SW480 (cell line): Measurements from ENCODE around the gene PRDM16.
"Not testable (repeated sequence)": the region's sequence is repeated elsewhere in the genome, so short reads cannot be mapped to it uniquely, and the experiment has no call there.

Source experiments
- DNase-seq: peaks from one replicate; pipeline ENCODE4 v3.0.0-alpha.2; 2016; ENCODE audit warnings: low spot score

PRDM16 gene

GRCh38 chr1:3229081-3229725 is 160.2 kb downstream of the PRDM16 start:
- DNase-seq = no peak

GRCh38 chr1:3230553-3230952 is 161.6 kb downstream of the PRDM16 start:
- no peak for DNase-seq

- DNase-seq = no peak
Measured at GRCh38 chr1:3231245-3231644, 162.2 kb downstream of the PRDM16 start.

GRCh38 chr1:3231826-3232225 is 162.8 kb downstream of the PRDM16 start:
- no peak for DNase-seq

- no peak for DNase-seq
Measured at GRCh38 chr1:3233031-3233430, 164.0 kb downstream of the PRDM16 start.

- no peak for DNase-seq
Measured at GRCh38 chr1:3233551-3233950, 164.5 kb downstream of the PRDM16 start.

- DNase-seq = no peak
Measured at GRCh38 chr1:3234281-3234680, 165.3 kb downstream of the PRDM16 start.

- no peak for DNase-seq
Measured at GRCh38 chr1:3234956-3235355, 166.0 kb downstream of the PRDM16 start.

GRCh38 chr1:3235496-3235895 is 166.5 kb downstream of the PRDM16 start:
- no peak for DNase-seq

- DNase-seq = no peak
Measured at GRCh38 chr1:3236361-3236760, 167.4 kb downstream of the PRDM16 start.

- DNase-seq = no peak
Measured at GRCh38 chr1:3236955-3237354, 168.0 kb downstream of the PRDM16 start.

- DNase-seq = no peak
Measured at GRCh38 chr1:3237570-3237969, 168.6 kb downstream of the PRDM16 start.

GRCh38 chr1:3237994-3238702 is 169.1 kb downstream of the PRDM16 start:
- DNase-seq = no peak

GRCh38 chr1:3238703-3239278 is 169.8 kb downstream of the PRDM16 start:
- no peak for DNase-seq

- not testable (repeated sequence) for DNase-seq
Measured at GRCh38 chr1:3239991-3240390, 171.0 kb downstream of the PRDM16 start.

GRCh38 chr1:3240524-3241235 is 171.7 kb downstream of the PRDM16 start:
- DNase-seq = no peak

- no peak for DNase-seq
Measured at GRCh38 chr1:3241236-3241550, 172.2 kb downstream of the PRDM16 start.

- DNase-seq = no peak
Measured at GRCh38 chr1:3241673-3242407, 172.8 kb downstream of the PRDM16 start.

- DNase-seq = no peak
Measured at GRCh38 chr1:3242408-3243260, 173.6 kb downstream of the PRDM16 start.

- no peak for DNase-seq
Measured at GRCh38 chr1:3243304-3243703, 174.3 kb downstream of the PRDM16 start.
